ENCODE data around the gene ORAI3. TPM values are rescaled to one million over a fixed set of nuclear protein-coding genes. Genes with fewer than 3 reads are reported as not detected.

ORAI3 gene
- total and polyA plus RNA-seq, 2 of the 13 experiments (the other 11 are each of a cell fraction or from before 2014, with no cell fraction given): 11.4 to 32.0 TPM

GRCh38 chr16:30953111-30953510 is 4.2 kb downstream of the ORAI3 start (continued):
- TF ChIP-seq LRRFIP1 (CRISPR knock-in tag; conservative IDR thresholded peaks at IDR 0.05) (no peak), ZSCAN31 (CRISPR knock-in tag; IDR thresholded peaks at IDR 0.05; ENCODE audit: low read depth) (0 out of 2 replicates have a peak, but pooled peaks have one; percentile 3), MTA1 (CRISPR knock-in tag; IDR thresholded peaks at IDR 0.05; ENCODE audit: borderline replicate concordance) (no peak), ZBTB46 (CRISPR knock-in tag; IDR thresholded peaks at IDR 0.05; ENCODE audit: borderline replicate concordance) (no peak), ZNF691 (CRISPR knock-in tag; IDR thresholded peaks at IDR 0.05; ENCODE audit: borderline replicate concordance, low read depth) (no peak), HMG20B (CRISPR knock-in tag; conservative IDR thresholded peaks at IDR 0.05) (no peak), ZNF530 (CRISPR knock-in tag; IDR thresholded peaks at IDR 0.05; ENCODE audit: low read depth) (no peak), CBX2 (IDR thresholded peaks at IDR 0.05; ENCODE audit: low read depth, low read length) (no peak), CBX2 (CRISPR knock-in tag; IDR thresholded peaks at IDR 0.05; ENCODE audit: low read depth) (no peak), ZNF343 (CRISPR knock-in tag; IDR thresholded peaks at IDR 0.05) (no peak), POLR2AphosphoS2 (IDR thresholded peaks at IDR 0.05; ENCODE audit: low read depth, low read length) (no peak), SP1 (IDR thresholded peaks at IDR 0.05) (no peak), SP1 (CRISPR knock-in tag; IDR thresholded peaks at IDR 0.05) (0 out of 2 replicates have a peak, but pooled peaks have one; percentile 8)
